Cortex of kidney (tissue), 1 donor: Measurements from ENCODE around the gene UFM1.
"Not testable (repeated sequence)": the region's sequence is repeated elsewhere in the genome, so short reads cannot be mapped to it uniquely, and the experiment has no call there.

Source experiments
- DNase-seq: peaks from one replicate; lab custom pipeline; 2025; lab: John Stamatoyannopoulos, UW

The UFM1 gene

GRCh38 chr13:38349390-38350113 is at the start of gene UFM1:
Gene UFM1 (plus strand): TSS chr13:38349851. CDS start chr13:38349920, 69 bp downstream.
- peak; percentile 38 for DNase-seq

- no peak for DNase-seq
These were observed 48.4 kb upstream of the UFM1 start for GRCh38 chr13:38301236-38301635.

- DNase-seq: no peak
These were observed 45.8 kb upstream of the UFM1 start for GRCh38 chr13:38303816-38304320.

GRCh38 chr13:38308736-38309135 is 40.9 kb upstream of the UFM1 start:
- DNase-seq: no peak

- DNase-seq: no peak
These were observed 40.3 kb upstream of the UFM1 start for GRCh38 chr13:38309397-38309796.

GRCh38 chr13:38311175-38311574 is 38.5 kb upstream of the UFM1 start:
- not testable (repeated sequence) for DNase-seq

GRCh38 chr13:38316129-38316528 is 33.5 kb upstream of the UFM1 start:
- DNase-seq: no peak

GRCh38 chr13:38321654-38322053 is 28.0 kb upstream of the UFM1 start:
- no peak for DNase-seq

- DNase-seq: no peak
These were observed 24.2 kb upstream of the UFM1 start for GRCh38 chr13:38325426-38325825.

GRCh38 chr13:38328699-38329098 is 21.0 kb upstream of the UFM1 start:
- no peak for DNase-seq

GRCh38 chr13:38334845-38335244 is 14.8 kb upstream of the UFM1 start:
- DNase-seq: no peak

GRCh38 chr13:38338089-38338488 is 11.6 kb upstream of the UFM1 start:
- DNase-seq: no peak

- no peak for DNase-seq
These were observed 9.0 kb upstream of the UFM1 start for GRCh38 chr13:38340624-38341023.

GRCh38 chr13:38341149-38341692 is 8.4 kb upstream of the UFM1 start:
- DNase-seq: no peak

GRCh38 chr13:38346764-38347163 is 2.9 kb upstream of the UFM1 start:
- no peak for DNase-seq

- DNase-seq: no peak
These were observed 726 bp upstream of the UFM1 start for GRCh38 chr13:38348861-38349389.

- no peak for DNase-seq
These were observed 515 bp downstream of the UFM1 start for GRCh38 chr13:38350114-38350617.

- DNase-seq: no peak
These were observed 6.0 kb downstream of the UFM1 start for GRCh38 chr13:38355595-38356119.

GRCh38 chr13:38358684-38359083 is 9.0 kb downstream of the UFM1 start:
- DNase-seq: no peak

GRCh38 chr13:38361542-38362262 is 12.1 kb downstream of the UFM1 start:
- DNase-seq: no peak

GRCh38 chr13:38363219-38363618 is 13.6 kb downstream of the UFM1 start:
- no peak for DNase-seq

GRCh38 chr13:38363746-38364145 is 14.1 kb downstream of the UFM1 start:
- DNase-seq: not testable (repeated sequence)
